K562 (cell line): ENCODE measurements around the gene SH3BP5. TPM values are rescaled to one million over a fixed set of nuclear protein-coding genes. Genes with fewer than 3 reads are reported as not detected.
A peak's percentile ranks its signal among the peaks of the same experiment; 100 is the strongest.

Source experiments
- BMI1 ChIP-seq: fragments of 150-350 bp; IDR thresholded peaks from 2 replicates; pipeline ENCODE4 v1.6.1; 2014; ENCODE audit warnings: low read length
- BRF1 ChIP-seq: IDR thresholded peaks from 3 replicates; pipeline ENCODE4 v1.6.1; 2011; ENCODE audit warnings: borderline replicate concordance, mild to moderate bottlenecking; ENCODE audit not compliant: insufficient read length; ENCODE audit errors: extremely low read depth
- HDAC6 ChIP-seq: IDR thresholded peaks from 2 replicates; pipeline ENCODE4 v1.6.1; 2012; ENCODE audit warnings: low read depth, mild to moderate bottlenecking, control low read depth, inconsistent platforms, low read length, moderate library complexity
- ILF3 ChIP-seq: fragments of 450-650 bp; IDR thresholded peaks from 2 replicates; pipeline ENCODE4 v1.6.1; 2018; ENCODE audit warnings: antibody characterized with exemption, mild to moderate bottlenecking, moderate library complexity, borderline replicate concordance
- KHSRP ChIP-seq: fragments of 450-650 bp; IDR thresholded peaks from 2 replicates; pipeline ENCODE4 v1.6.1; 2017
- L3MBTL2 ChIP-seq: fragments of 450-650 bp; IDR thresholded peaks from 2 replicates; pipeline ENCODE4 v1.6.1; 2016; ENCODE audit warnings: mild to moderate bottlenecking, moderate library complexity
- MTA2 ChIP-seq: fragments of 450-650 bp; IDR thresholded peaks from 2 replicates; pipeline ENCODE4 v1.6.1; 2016; ENCODE audit warnings: low read depth
- NR0B1 ChIP-seq: fragments of 450-650 bp; IDR thresholded peaks from one replicate; pipeline ENCODE4 v1.6.1; 2018; ENCODE audit warnings: mild to moderate bottlenecking, moderate library complexity; ENCODE audit not compliant: partially characterized antibody
- NR2C2 ChIP-seq, 2 experiments: fragments of 200-800 bp in 1 of 2; sonication (Bioruptor generic) in 1 of 2; sonication (generic) in 1 of 2; formaldehyde crosslinking in 1 of 2; IDR thresholded peaks; 2 replicates each; pipeline versions ENCODE4 v1.6.1 to v1.8.0; 2016 to 2022; ENCODE audit warnings: mild to moderate bottlenecking in 1 of 2, missing compliant biosample characterization in 1 of 2, missing genetic modification characterization in 1 of 2, missing genetic modification reagents in 1 of 2
- PKNOX1 ChIP-seq: fragments of 450-650 bp; IDR thresholded peaks from 2 replicates; pipeline ENCODE4 v1.6.1; 2016
- PML ChIP-seq: IDR thresholded peaks from 2 replicates; pipeline ENCODE4 v1.6.1; 2012; ENCODE audit warnings: low read length, inconsistent platforms
- SNIP1 ChIP-seq: fragments of 450-650 bp; IDR thresholded peaks from 2 replicates; pipeline ENCODE4 v1.7.1; 2017; ENCODE audit warnings: low read depth, mild to moderate bottlenecking
- SP2 ChIP-seq: IDR thresholded peaks from 2 replicates; pipeline ENCODE4 v1.6.1; 2011; ENCODE audit warnings: mild to moderate bottlenecking, low read depth, low read length, moderate library complexity; ENCODE audit not compliant: poor library complexity, severe bottlenecking; ENCODE audit errors: extremely low read depth
- ZBTB49 ChIP-seq: sonication (generic); formaldehyde crosslinking; IDR thresholded peaks from 2 replicates; pipeline ENCODE4 v1.8.0; 2022; ENCODE audit warnings: missing genetic modification reagents, mild to moderate bottlenecking, borderline replicate concordance
- ZC3H4 ChIP-seq: sonication (generic); formaldehyde crosslinking; IDR thresholded peaks from 2 replicates; pipeline ENCODE4 v1.9.0; 2021; ENCODE audit warnings: missing genetic modification reagents, borderline replicate concordance
- ZNF23 ChIP-seq: fragments of 250-450 bp; sonication (Bioruptor Pico); IDR thresholded peaks from 2 replicates; pipeline ENCODE4 v1.4.0; 2020; ENCODE audit warnings: mild to moderate bottlenecking
- ZNF3 ChIP-seq: fragments of 250-450 bp; sonication (Bioruptor Pico); IDR thresholded peaks from 2 replicates; pipeline ENCODE4 v1.5.0; 2021; ENCODE audit warnings: mild to moderate bottlenecking, moderate library complexity
- ZNF449 ChIP-seq: fragments of 250-450 bp; sonication (Bioruptor Pico); IDR thresholded peaks from 2 replicates; pipeline ENCODE4 v1.8.0; 2022; ENCODE audit warnings: moderate library complexity, mild to moderate bottlenecking, inconsistent platforms
- ZNF583 ChIP-seq: fragments of 250-450 bp; sonication (Bioruptor Pico); IDR thresholded peaks from 2 replicates; pipeline ENCODE4 v1.4.0; 2020
- ZNF644 ChIP-seq: fragments of 200-800 bp; sonication (Bioruptor generic); IDR thresholded peaks from 2 replicates; pipeline ENCODE4 v1.6.1; 2016; ENCODE audit warnings: low read depth, missing genetic modification characterization, missing compliant biosample characterization
- polyA plus RNA-seq, 8 experiments: library from polyadenylated mRNA; depleted of rRNA in 4 of 8; stranded (reverse) in 5 of 8; unstranded in 3 of 8; fragments of >200 nt; fragmentation: Nextera tagmentation in 2 of 8; fragmentation: Illumina TruSeq in 1 of 8; extraction: Ambion mirVana in 2 of 8; extraction: Trizol in 1 of 8; gene quantifications; 2 replicates each; pipeline versions ENCODE4 v1.2.1 to v1.2.3, GENCODE V29; 2011 to 2014; ENCODE audit warnings: inconsistent platforms in 1 of 8, missing spikeins in 1 of 8
- total RNA-seq, 7 experiments: library from RNA; depleted of rRNA in 6 of 7; stranded (reverse); fragments of >200 nt in 6 of 7; fragmentation: Illumina TruSeq in 2 of 7; extraction: Trizol in 2 of 7; gene quantifications; 2 replicates each; pipeline versions ENCODE4 v1.2.1 to v1.2.3, GENCODE V29; 2011 to 2021; ENCODE audit warnings: low replicate concordance in 1 of 7

Gene SH3BP5
- total and polyA plus RNA-seq, 9 of the 15 experiments (the other 6 are each of a cell fraction or from before 2014, with no cell fraction given): 2.9 to 29.0 (median 14.9) TPM

- TF ChIP-seq ZNF449 (CRISPR knock-in tag) (0 out of 2 replicates have a peak, but pooled peaks have one; percentile 18), ZNF583 (CRISPR knock-in tag) (0 out of 2 replicates have a peak, but pooled peaks have one; percentile 63), L3MBTL2 (peak; percentile 96), ZC3H4 (CRISPR knock-in tag) (no peak), BRF1 (no peak), ZNF3 (no peak), PML (peak; percentile 77), NR0B1 (no peak), MTA2 (0 out of 2 replicates have a peak, but pooled peaks have one; percentile 15), NR2C2 (CRISPR knock-in tag; IDR thresholded peaks at IDR 0.05) (peak; percentile 52; the same call in 1 of the 2 replicates), NR2C2 (tag; IDR thresholded peaks at IDR 0.05) (peak; percentile 57; the same call in 1 of the 2 replicates), KHSRP (no peak), SP2 (no peak), SNIP1 (no peak), PKNOX1 (no peak), ILF3 (peak; percentile 83; the same call in 1 of the 2 replicates), ZNF644 (peak; percentile 65), ZBTB49 (CRISPR knock-in tag) (peak; percentile 92), HDAC6 (0 out of 2 replicates have a peak, but pooled peaks have one; percentile 45), BMI1 (no peak), ZNF23 (CRISPR knock-in tag) (no peak)
These were observed 126.3 kb downstream of the SH3BP5 start, which contains the start of gene CAPN7 (continued) for GRCh38 chr3:15205934-15206661.
